GM18526 (cell line): ENCODE data around the gene PDZD4.

ENCODE experiments used
- POLR2A ChIP-seq: IDR thresholded peaks from 3 replicates; pipeline ENCODE4 v1.6.1; 2011; ENCODE audit not compliant: insufficient read length; ENCODE audit errors: extremely low read depth

PDZD4 gene

GRCh38 chrX:153755136-153755535 lies 75.2 kb downstream of the PDZD4 start:
- no peak for TF ChIP-seq POLR2A
